Posterior vena cava (tissue), 2 donors: ENCODE data around the gene ABLIM3. TPM values are rescaled to one million over a fixed set of nuclear protein-coding genes. Genes with fewer than 3 reads are reported as not detected.

Source experiments
- DNase-seq: peaks from one replicate; pipeline ENCODE4 v3.0.0-alpha.2; 2020; ENCODE audit warnings: low spot score
- intact Hi-C, 2 donors: fragments of 100-400 bp; cut with DNase I; formaldehyde crosslinking; loops; one replicate each; pipeline versions ENCODE4 v1.14.1 to v1.14.2; 2022 to 2023
- total RNA-seq, 2 donors: library from RNA; stranded (reverse); fragmentation: NEBNext Ultra II Directional; extraction: Animal tissue kit (Norgen Biotek cat#: 25700); gene quantifications; one replicate each; pipeline ENCODE4 v1.2.1, GENCODE V29; 2021
- donor health status: DM: yes; HTN: yes; CAD: no.
- donor health status: DM: yes; HTN: yes; CAD: no.

The ABLIM3 gene
- total RNA-seq, 2 donors from 2014 or later: 31.4 to 45.4 TPM

DNA sequence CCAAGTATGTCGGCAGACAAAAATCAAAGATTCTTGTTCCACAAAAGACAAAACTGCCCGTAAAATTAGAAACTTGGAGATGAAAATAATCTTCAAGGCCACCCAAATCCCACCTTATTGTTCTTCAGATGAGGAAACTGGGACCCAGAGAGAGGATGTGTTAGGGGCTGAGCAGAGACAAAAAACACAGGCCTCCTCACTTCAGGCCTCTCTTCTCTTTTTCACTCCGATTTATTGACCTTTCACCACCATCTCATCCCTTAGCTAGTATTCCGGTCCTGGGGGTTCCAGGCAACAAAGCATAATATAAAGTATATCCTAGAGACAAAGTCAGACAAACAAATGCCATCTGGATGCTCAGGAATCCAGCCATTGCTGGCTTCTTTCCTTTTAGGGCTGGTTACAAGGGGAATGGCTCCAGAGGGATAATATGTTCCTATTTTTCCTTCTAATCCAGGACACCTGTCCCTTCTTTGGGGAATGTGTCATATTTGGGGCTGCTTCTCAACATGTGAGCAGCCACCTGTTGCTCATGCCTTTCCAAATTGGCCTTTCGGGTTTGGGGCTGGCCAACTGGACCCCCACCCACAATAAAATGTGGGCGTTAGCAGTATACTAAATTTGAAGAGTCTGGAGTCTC is 88.1 kb downstream of the ABLIM3 start:
- no peak for DNase-seq
- intact Hi-C loops: loop anchor here (5.0 kb wide), 1 partner anchor 87 kb away; the partner anchor contains the start of gene ABLIM3 (in 2 of the 2)

- intact Hi-C loops: no loop called here
- no peak for DNase-seq
Measured at GRCh38 chr5:149235841-149236240, 94.5 kb downstream of the ABLIM3 start.

GRCh38 chr5:149237662-149238061 is 96.4 kb downstream of the ABLIM3 start:
- intact Hi-C loops: no loop called here
- no peak for DNase-seq

- no peak for DNase-seq
- intact Hi-C loops: no loop called here
Measured at GRCh38 chr5:149238540-149238939, 97.2 kb downstream of the ABLIM3 start.

GRCh38 chr5:149239917-149240316 is 98.6 kb downstream of the ABLIM3 start:
- DNase-seq: no peak
- intact Hi-C loops: no loop called here

DNA sequence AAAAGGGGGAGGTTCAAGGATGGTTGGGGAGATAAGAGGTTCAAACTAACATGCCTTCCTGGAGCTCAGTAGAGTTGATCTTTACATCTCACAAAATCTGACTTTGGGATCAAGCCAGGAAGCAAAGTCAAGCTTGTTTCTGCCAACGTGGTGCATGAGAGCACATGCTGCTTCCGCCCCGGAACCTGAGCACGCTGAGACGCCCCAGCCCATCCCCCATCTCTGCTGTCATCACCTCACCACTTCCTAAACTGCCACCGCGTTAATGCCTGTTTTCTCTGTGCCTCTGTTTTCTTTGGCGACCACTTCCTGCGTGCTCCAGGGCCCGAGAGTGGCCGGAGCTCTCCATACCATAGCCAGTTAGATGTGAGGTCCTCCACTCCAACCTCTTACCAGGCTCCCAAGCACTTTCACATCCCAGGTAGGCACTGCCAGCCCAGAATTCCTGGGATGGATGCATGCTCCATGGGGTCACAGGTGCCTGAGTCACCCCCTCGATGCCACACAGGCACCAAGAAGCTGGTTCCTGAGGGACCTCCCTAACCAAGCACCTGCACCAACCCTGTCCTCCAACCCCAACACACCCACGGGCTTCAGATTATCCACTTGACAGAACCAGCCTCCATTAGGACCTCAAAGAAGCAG is 99.2 kb downstream of the ABLIM3 start:
- intact Hi-C loops: no loop called here

GRCh38 chr5:149242339-149242738 is 101.0 kb downstream of the ABLIM3 start:
- intact Hi-C loops: no loop called here
- no peak for DNase-seq

More for the DNA sequence above, 99.2 kb downstream of the ABLIM3 start:
- peak; percentile 88 for DNase-seq

GRCh38 chr5:149246906-149247305 is 105.6 kb downstream of the ABLIM3 start:
- no peak for DNase-seq
- intact Hi-C loops: no loop called here

DNA sequence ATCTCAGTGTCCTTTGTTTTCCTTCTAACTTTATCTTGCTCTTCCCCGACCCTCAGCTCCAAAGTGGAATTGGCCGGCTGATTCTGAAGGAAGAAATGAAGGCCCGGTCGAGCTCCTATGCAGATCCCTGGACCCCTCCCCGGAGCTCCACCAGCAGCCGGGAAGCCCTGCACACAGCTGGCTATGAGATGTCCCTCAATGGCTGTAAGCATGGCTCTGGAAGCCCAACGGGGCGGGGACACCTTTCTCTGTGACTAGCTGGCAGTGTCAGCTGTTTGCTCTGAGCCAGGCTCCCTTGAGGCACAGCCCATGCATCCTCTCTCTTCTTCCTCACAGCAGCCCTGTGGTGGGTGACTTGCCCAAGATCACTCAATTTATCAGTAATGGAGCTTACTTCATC is 106.4 kb downstream of the ABLIM3 start:
- intact Hi-C loops: no loop called here
- DNase-seq: no peak

DNA sequence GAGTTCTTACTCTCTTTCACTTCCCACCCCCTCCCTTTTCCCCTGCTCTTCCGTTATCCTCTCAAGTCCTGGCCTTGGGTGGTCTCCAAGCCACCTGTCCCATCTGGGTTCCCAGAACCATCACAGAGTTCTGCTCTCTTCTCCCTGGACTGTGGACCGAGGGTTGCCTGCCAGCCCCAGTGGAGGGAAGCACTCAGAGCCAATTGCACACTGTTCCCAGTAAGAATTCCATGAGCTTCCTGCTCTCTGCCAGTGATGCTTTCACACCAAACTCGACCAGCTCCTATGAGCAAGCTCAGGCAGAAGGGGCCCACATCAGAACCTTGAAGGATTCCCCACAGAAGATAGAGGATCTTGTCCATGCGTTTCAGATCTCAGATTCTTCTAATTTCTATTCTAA is 110.3 kb downstream of the ABLIM3 start:
- DNase-seq: no peak
- intact Hi-C loops: no loop called here

- DNase-seq: no peak
Measured at GRCh38 chr5:149254506-149254905, 113.2 kb downstream of the ABLIM3 start.

GRCh38 chr5:149256451-149256850 is 115.2 kb downstream of the ABLIM3 start:
- intact Hi-C loops: no loop called here
- DNase-seq: no peak

More at GRCh38 chr5:149254506-149254905, 113.2 kb downstream of the ABLIM3 start:
- intact Hi-C loops: no loop called here

GRCh38 chr5:149257131-149257530 is 115.8 kb downstream of the ABLIM3 start:
- intact Hi-C loops: no loop called here

GRCh38 chr5:149257889-149258705 is 116.8 kb downstream of the ABLIM3 start:
- DNase-seq: no peak
- intact Hi-C loops: no loop called here

More at GRCh38 chr5:149257131-149257530, 115.8 kb downstream of the ABLIM3 start:
- no peak for DNase-seq

GRCh38 chr5:149260761-149261160 is 119.5 kb downstream of the ABLIM3 start:
- intact Hi-C loops: no loop called here

DNA sequence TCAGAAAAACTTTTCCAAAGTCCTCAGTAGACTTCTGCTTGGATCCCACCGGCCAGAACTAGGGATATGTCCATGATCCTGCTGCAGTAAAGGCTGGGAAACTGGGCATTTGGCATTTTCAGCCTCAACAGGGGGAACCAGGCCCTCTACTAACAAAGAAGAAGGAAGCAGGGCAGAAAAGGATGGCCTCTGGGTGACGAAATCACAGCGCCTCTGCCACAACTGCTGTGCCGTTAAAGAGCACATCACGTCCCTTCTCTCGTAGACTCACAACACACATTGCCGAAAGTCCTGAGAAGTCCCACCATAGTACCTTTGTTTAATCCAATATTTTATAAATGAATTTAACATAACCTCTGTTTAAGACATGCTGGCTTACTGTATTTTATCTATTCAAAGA is 120.0 kb downstream of the ABLIM3 start:
- DNase-seq: no peak
- intact Hi-C loops: no loop called here

More at GRCh38 chr5:149260761-149261160, 119.5 kb downstream of the ABLIM3 start:
- no peak for DNase-seq

GRCh38 chr5:149262315-149262714 is 121.0 kb downstream of the ABLIM3 start:
- DNase-seq: no peak
- intact Hi-C loops: no loop called here

GRCh38 chr5:149264439-149265067 is 123.3 kb downstream of the ABLIM3 start:
- DNase-seq: no peak
- intact Hi-C loops: no loop called here

DNA sequence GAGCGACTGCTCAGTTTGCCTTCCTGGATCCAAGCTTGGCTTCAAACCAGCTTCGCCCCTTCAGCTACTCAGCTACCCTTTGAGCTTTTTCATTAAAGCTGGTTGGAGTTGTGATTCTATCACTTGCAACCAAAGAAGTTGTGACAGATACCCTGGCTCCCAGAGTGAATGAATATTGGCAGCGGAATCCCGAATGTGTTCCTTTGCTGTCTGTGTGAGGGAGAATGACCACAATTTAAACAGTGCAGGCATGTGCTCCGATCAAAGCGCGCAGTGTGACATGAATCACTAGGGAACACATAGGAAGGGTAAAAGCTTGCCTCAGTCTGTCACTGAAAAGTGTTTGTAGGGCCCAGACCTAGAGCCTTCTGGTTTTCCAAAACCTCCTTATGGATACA is 123.8 kb downstream of the ABLIM3 start:
- DNase-seq: no peak
- intact Hi-C loops: no loop called here

GRCh38 chr5:149265597-149265996 is 124.3 kb downstream of the ABLIM3 start:
- intact Hi-C loops: no loop called here
- no peak for DNase-seq
